ENCODE measurements around the gene PCDHGA1.
"Not testable (repeated sequence)": the region's sequence is repeated elsewhere in the genome, so short reads cannot be mapped to it uniquely, and the experiment has no call there.

The PCDHGA1 gene

GRCh38 chr5:141330299-141331080 lies at the start of gene PCDHGA1:
PCDHGA1 (plus strand) TSS chr5:141330514.
- DNase-seq (ENCODE audit: extremely low spot score, insufficient read length, low read depth) (no peak), FAIRE-seq (no peak)

GRCh38 chr5:141298376-141298775 lies 31.9 kb upstream of the PCDHGA1 start:
- FAIRE-seq: no peak

GRCh38 chr5:141303756-141304155 lies 26.6 kb upstream of the PCDHGA1 start, which contains the start of gene SLC25A2:
SLC25A2 (minus strand) TSS chr5:141304049; CDS start chr5:141303865, 184 bp downstream.
- FAIRE-seq: no peak

More at GRCh38 chr5:141298376-141298775, 31.9 kb upstream of the PCDHGA1 start:
- no peak for DNase-seq (ENCODE audit: extremely low spot score, insufficient read length, low read depth)

GRCh38 chr5:141306630-141307029 lies 23.7 kb upstream of the PCDHGA1 start:
- DNase-seq (ENCODE audit: extremely low spot score, insufficient read length, low read depth) (no peak), FAIRE-seq (no peak)

More at GRCh38 chr5:141303756-141304155, 26.6 kb upstream of the PCDHGA1 start, which contains the start of gene SLC25A2:
- no peak for DNase-seq (ENCODE audit: extremely low spot score, insufficient read length, low read depth)

- DNase-seq (ENCODE audit: extremely low spot score, insufficient read length, low read depth): no peak
- FAIRE-seq: no peak
Measured at GRCh38 chr5:141313711-141314110, 16.6 kb upstream of the PCDHGA1 start.

- not testable (repeated sequence) for DNase-seq (ENCODE audit: extremely low spot score, insufficient read length, low read depth); FAIRE-seq
Measured at GRCh38 chr5:141316963-141317362, 13.4 kb upstream of the PCDHGA1 start.

- FAIRE-seq: no peak
- DNase-seq (ENCODE audit: extremely low spot score, insufficient read length, low read depth): no peak
Measured at GRCh38 chr5:141319202-141319601, 11.1 kb upstream of the PCDHGA1 start.

GRCh38 chr5:141319699-141320098 lies 10.6 kb upstream of the PCDHGA1 start:
- DNase-seq (ENCODE audit: extremely low spot score, insufficient read length, low read depth): no peak
- FAIRE-seq: no peak

GRCh38 chr5:141320225-141321169 lies 9.8 kb upstream of the PCDHGA1 start, which contains the start of gene TAF7:
TAF7 (minus strand) TSS chr5:141320784; CDS start chr5:141320044, 740 bp downstream.
- FAIRE-seq (peak; percentile 89), DNase-seq (ENCODE audit: extremely low spot score, insufficient read length, low read depth) (peak; percentile 81)

- FAIRE-seq: no peak
- DNase-seq (ENCODE audit: extremely low spot score, insufficient read length, low read depth): no peak
Measured at GRCh38 chr5:141322261-141322660, 8.1 kb upstream of the PCDHGA1 start.

GRCh38 chr5:141326088-141326854 lies 4.0 kb upstream of the PCDHGA1 start:
- FAIRE-seq (peak; percentile 56), DNase-seq (ENCODE audit: extremely low spot score, insufficient read length, low read depth) (peak; percentile 20)

GRCh38 chr5:141328231-141328630 lies 2.1 kb upstream of the PCDHGA1 start:
- DNase-seq (ENCODE audit: extremely low spot score, insufficient read length, low read depth) (no peak), FAIRE-seq (no peak)

GRCh38 chr5:141332571-141332970 lies 2.3 kb downstream of the PCDHGA1 start:
- not testable (repeated sequence) for FAIRE-seq; DNase-seq (ENCODE audit: extremely low spot score, insufficient read length, low read depth)

- FAIRE-seq: no peak
- DNase-seq (ENCODE audit: extremely low spot score, insufficient read length, low read depth): no peak
Measured at GRCh38 chr5:141338538-141339306, 8.4 kb downstream of the PCDHGA1 start, which contains the start of gene PCDHGA2. PCDHGA2 (plus strand) TSS chr5:141338760.

GRCh38 chr5:141340781-141341354 lies 10.6 kb downstream of the PCDHGA1 start:
- FAIRE-seq; DNase-seq (ENCODE audit: extremely low spot score, insufficient read length, low read depth): not testable (repeated sequence)

- FAIRE-seq: no peak
- DNase-seq (ENCODE audit: extremely low spot score, insufficient read length, low read depth): no peak
Measured at GRCh38 chr5:141342773-141343172, 12.5 kb downstream of the PCDHGA1 start.

GRCh38 chr5:141343242-141343952 lies 13.1 kb downstream of the PCDHGA1 start, which contains the start of gene PCDHGA3:
PCDHGA3 (plus strand) TSS chr5:141343829; CDS start chr5:141344034, 205 bp downstream.
- FAIRE-seq: no peak
- no peak for DNase-seq (ENCODE audit: extremely low spot score, insufficient read length, low read depth)

- DNase-seq (ENCODE audit: extremely low spot score, insufficient read length, low read depth) (no peak), FAIRE-seq (no peak)
Measured at GRCh38 chr5:141343953-141344463, 13.7 kb downstream of the PCDHGA1 start.

All from GM18507 (cell line).